ENCODE measurements around the gene FIGLA. TPM values are rescaled to one million over a fixed set of nuclear protein-coding genes. Genes with fewer than 3 reads are reported as not detected.

Gene FIGLA
- total RNA-seq, 1 experiment from 2014 or later: not detected

DNA sequence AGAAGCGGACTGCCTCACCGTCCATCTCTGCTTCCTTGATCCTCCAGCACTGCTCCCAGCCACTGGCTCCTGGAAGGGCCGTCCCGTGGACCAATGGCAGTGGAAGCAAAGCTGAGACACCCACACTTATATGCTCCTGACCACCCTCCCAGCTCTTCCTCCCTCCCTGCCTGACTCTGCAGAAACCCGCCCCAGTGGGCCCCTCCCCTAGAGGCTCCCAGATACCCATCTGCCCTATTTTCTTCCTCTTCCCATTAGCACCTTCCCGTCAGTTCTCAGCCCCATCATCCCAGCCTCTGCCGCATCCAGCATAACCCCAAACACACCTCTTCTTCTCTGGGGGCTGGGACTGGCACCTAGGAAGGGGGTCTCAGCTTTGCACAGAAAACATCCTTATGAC lies 30.1 kb upstream of the FIGLA start, which contains the start of gene CLEC4F:
Gene CLEC4F, minus strand, starts transcription at position 101 of the 400 bp plus-strand sequence. Its CDS starts 76 bp downstream, at position 25.
- Histone ChIP-seq H4K20me1 (ENCODE audit: insufficient read depth, low read depth, low read length) (no peaks in the 10 kb centered on the region), H3K9ac (ENCODE audit: low read length) (no peak within 1 kb of the TSS), H3K36me3 (ENCODE audit: insufficient read depth, low read length) (no peaks in the 10 kb centered on the region), H3K27me3 (ENCODE audit: low read length) (no peaks in the 10 kb centered on the region), H3K4me1 (ENCODE audit: low read length) (no peaks in the 10 kb centered on the region), H3K9me3 (ENCODE audit: low read length) (no peaks in the 10 kb centered on the region), H2AFZ (ENCODE audit: low read length) (no peak within 1 kb of the TSS), H3K27ac (ENCODE audit: low read length) (no peak within 1 kb of the TSS), H3K4me3 (ENCODE audit: low read length) (no peak within 1 kb of the TSS), H3K79me2 (ENCODE audit: low read length) (no peaks in the 10 kb centered on the region), H3K9me2 (replicated peaks; ENCODE audit: insufficient read depth, low read length) (no peaks in the 10 kb centered on the region), H3K4me2 (ENCODE audit: low read depth, low read length, poor library complexity, severe bottlenecking) (no peak within 1 kb of the TSS)
- DNase-seq: no peak

DNA sequence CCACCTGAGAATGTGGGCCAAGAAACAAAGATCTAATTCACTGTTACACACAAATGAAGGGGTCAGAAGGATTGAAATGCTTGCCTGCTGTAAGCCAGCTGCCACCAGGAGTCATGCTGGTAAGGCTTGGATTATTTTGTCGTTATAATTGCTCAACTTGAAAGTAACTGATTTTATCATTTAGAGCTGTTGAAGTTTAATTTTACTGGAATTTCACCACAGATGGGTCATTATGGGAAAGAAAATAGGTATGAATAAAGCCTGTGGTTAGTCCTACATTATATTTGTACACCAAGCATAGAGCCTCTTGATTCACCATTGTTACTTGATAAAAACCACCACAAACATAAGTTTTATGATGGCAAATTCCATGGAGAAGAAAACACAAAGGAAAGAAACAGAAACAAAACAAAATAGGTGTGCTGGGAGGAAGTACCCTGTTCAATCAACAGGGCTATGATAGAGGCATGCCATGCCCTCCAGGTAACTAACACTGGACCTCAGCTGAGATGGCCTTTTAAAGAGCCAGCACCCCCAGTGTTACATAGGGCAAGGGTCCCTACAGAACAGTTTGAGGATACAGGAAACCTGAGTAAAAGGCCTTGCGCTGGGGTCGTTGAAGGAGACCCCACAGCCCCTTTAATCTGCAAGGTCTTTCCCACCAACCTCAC lies 27.0 kb upstream of the FIGLA start:
- H4K20me1 ChIP-seq (ENCODE audit: insufficient read depth, low read depth, low read length): no peaks in the 10 kb centered on the region
- H3K27me3 ChIP-seq (ENCODE audit: low read length): no peaks in the 10 kb centered on the region
- no peaks in the 10 kb centered on the region for H3K9me2 ChIP-seq (replicated peaks; ENCODE audit: insufficient read depth, low read length)
- H3K4me2 ChIP-seq (ENCODE audit: low read depth, low read length, poor library complexity, severe bottlenecking): no peak overlapping the region
- H3K36me3 ChIP-seq (ENCODE audit: insufficient read depth, low read length): no peaks in the 10 kb centered on the region
- H3K9me3 ChIP-seq (ENCODE audit: low read length): no peaks in the 10 kb centered on the region
- H3K79me2 ChIP-seq (ENCODE audit: low read length): no peaks in the 10 kb centered on the region
- DNase-seq: no peak
- no peaks in the 10 kb centered on the region for H3K4me1 ChIP-seq (ENCODE audit: low read length)
- no peak overlapping the region for H3K9ac ChIP-seq (ENCODE audit: low read length)
- no peak overlapping the region for H3K4me3 ChIP-seq (ENCODE audit: low read length)
- H3K27ac ChIP-seq (ENCODE audit: low read length): no peak overlapping the region
- H2AFZ ChIP-seq (ENCODE audit: low read length): no peak overlapping the region

DNA sequence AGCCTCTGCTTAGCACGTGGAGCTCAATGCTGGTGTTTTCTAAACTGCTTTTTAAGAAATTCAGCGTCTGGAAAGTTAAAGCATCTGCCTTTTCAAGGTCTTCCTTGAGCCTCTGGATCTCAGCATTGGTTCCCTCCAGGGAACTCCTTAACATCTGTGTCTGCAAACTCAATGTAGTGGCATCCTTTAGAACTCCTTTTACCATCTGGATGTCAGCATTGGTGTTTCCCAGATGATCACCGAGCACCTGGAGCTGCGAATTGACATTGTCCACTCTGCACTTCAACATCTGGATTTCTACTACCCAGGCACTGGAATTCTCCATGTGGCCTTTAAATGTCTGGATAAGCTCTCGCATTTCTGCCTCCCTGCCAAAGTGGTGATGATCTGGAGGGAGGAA lies 26.3 kb upstream of the FIGLA start:
- no peak overlapping the region for H3K9ac ChIP-seq (ENCODE audit: low read length)
- H3K36me3 ChIP-seq (ENCODE audit: insufficient read depth, low read length): no peaks in the 10 kb centered on the region
- H3K9me2 ChIP-seq (replicated peaks; ENCODE audit: insufficient read depth, low read length): no peaks in the 10 kb centered on the region
- no peak overlapping the region for H2AFZ ChIP-seq (ENCODE audit: low read length)
- no peak overlapping the region for H3K4me3 ChIP-seq (ENCODE audit: low read length)
- no peaks in the 10 kb centered on the region for H3K9me3 ChIP-seq (ENCODE audit: low read length)
- H3K4me1 ChIP-seq (ENCODE audit: low read length): no peaks in the 10 kb centered on the region
- no peaks in the 10 kb centered on the region for H3K27me3 ChIP-seq (ENCODE audit: low read length)
- H3K27ac ChIP-seq (ENCODE audit: low read length): no peak overlapping the region
- H3K4me2 ChIP-seq (ENCODE audit: low read depth, low read length, poor library complexity, severe bottlenecking): no peak overlapping the region
- DNase-seq: no peak
- H3K79me2 ChIP-seq (ENCODE audit: low read length): no peaks in the 10 kb centered on the region
- no peaks in the 10 kb centered on the region for H4K20me1 ChIP-seq (ENCODE audit: insufficient read depth, low read depth, low read length)

DNA sequence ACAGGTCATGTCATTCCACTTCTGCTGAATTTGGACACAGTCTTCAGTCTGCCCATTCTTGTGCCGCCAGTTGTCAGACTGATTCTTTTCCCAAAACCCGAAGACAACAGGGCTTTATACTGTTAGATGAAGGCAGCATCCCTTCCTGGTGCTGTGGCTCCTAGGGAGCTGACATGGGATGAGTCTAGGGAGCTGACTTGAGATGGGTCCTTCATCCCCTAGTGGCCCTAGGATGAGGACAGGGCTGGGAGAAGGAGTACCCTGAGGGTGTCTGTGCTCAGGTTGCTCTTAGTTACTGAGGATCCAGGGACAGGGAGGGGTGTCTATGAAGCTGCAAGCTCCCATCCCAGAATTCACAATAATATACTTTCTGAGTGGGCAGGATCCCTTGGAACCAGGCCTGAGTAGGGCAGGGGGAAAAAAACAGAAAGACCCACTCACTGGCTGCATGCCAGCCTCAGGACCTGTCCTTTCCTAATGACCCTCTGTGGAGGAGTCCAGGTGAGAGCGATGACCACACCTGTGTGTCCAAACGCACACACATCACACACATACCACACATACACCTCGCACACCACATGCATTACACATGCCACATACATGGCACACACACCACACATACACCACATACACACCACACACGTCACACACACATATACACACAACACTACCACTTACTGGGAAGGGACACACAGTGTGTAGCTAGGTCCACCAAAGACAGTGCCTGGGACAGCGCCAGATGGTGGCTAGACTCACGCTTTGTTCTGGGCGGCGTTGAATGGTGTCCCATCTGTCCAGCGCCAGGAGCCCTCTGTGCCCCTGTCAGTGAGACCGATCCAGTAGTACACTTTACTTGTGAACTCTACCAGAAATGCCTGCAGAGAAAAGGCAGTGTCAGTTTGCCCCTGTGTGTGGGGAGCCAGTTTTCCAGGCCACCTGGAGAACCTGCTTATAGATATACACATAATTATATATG lies 18.8 kb upstream of the FIGLA start:
- Histone ChIP-seq H3K9me3 (ENCODE audit: low read length) (no peaks in the 10 kb centered on the region), H3K4me3 (ENCODE audit: low read length) (no peak overlapping the region), H3K9me2 (replicated peaks; ENCODE audit: insufficient read depth, low read length) (no peaks in the 10 kb centered on the region), H3K27me3 (ENCODE audit: low read length) (no peaks in the 10 kb centered on the region), H3K79me2 (ENCODE audit: low read length) (no peaks in the 10 kb centered on the region), H3K4me2 (ENCODE audit: low read depth, low read length, poor library complexity, severe bottlenecking) (no peak overlapping the region), H4K20me1 (ENCODE audit: insufficient read depth, low read depth, low read length) (no peaks in the 10 kb centered on the region), H3K27ac (ENCODE audit: low read length) (no peak overlapping the region), H3K36me3 (ENCODE audit: insufficient read depth, low read length) (no peaks in the 10 kb centered on the region), H2AFZ (ENCODE audit: low read length) (no peak overlapping the region), H3K4me1 (ENCODE audit: low read length) (no peaks in the 10 kb centered on the region), H3K9ac (ENCODE audit: low read length) (no peak overlapping the region)
- DNase-seq: no peak

DNA sequence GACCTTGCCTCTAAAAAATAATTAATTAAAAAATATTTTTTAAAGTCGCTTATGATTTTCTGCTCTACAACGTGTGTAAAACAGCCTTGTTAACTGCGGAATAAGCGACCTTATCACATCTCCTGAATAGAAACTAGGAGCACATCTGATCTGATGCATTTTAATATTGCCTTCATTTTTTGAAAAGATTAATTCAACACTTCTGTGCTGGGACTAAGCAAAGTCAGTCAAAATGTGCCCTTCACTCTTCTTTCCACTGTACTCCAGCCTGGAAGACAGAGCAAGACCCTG lies 17.3 kb upstream of the FIGLA start:
- Histone ChIP-seq H3K4me1 (ENCODE audit: low read length) (no peaks in the 10 kb centered on the region), H3K27me3 (ENCODE audit: low read length) (no peaks in the 10 kb centered on the region), H3K36me3 (ENCODE audit: insufficient read depth, low read length) (no peaks in the 10 kb centered on the region), H4K20me1 (ENCODE audit: insufficient read depth, low read depth, low read length) (no peaks in the 10 kb centered on the region), H3K9me2 (replicated peaks; ENCODE audit: insufficient read depth, low read length) (no peaks in the 10 kb centered on the region), H3K79me2 (ENCODE audit: low read length) (no peaks in the 10 kb centered on the region), H2AFZ (ENCODE audit: low read length) (no peak overlapping the region), H3K4me3 (ENCODE audit: low read length) (no peak overlapping the region), H3K9ac (ENCODE audit: low read length) (no peak overlapping the region), H3K9me3 (ENCODE audit: low read length) (no peaks in the 10 kb centered on the region), H3K27ac (ENCODE audit: low read length) (no peak overlapping the region), H3K4me2 (ENCODE audit: low read depth, low read length, poor library complexity, severe bottlenecking) (no peak overlapping the region)
- no peak for DNase-seq

DNA sequence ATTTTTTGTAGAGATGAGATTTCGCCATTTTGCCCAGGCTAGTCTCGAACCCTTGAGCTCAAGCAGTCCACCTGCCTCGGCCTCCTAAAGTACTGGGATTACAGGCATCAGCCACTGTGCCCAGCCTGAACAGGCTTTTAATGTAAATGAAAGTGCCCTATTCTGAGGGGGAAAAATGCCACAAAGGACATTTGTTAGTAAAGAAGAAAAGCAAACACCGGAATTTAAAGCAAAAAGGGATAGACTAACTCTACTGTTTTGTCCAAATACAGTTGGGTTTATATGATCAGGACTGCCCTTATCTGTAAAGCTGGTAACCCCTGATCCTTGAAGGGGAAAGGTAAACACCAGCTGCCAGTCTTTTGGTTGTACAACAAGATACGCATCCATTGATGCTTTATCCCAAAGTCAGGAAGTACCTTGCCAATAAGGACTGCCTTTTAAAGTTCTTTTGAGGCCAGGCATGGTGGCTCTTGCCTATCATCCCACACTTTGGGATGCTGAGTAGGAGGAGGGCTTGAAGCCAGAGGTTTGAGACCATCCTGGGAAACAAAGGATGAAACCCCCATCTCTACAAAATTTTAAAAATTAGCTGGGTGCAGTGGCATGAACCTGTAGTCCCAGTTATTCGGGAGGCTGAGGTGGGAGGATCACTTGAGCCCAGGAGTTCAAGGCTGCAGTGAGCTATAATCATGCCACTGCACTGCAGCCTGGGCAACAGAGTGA lies 16.8 kb upstream of the FIGLA start:
- Histone ChIP-seq H2AFZ (ENCODE audit: low read length) (no peak overlapping the region), H3K4me1 (ENCODE audit: low read length) (no peaks in the 10 kb centered on the region), H3K79me2 (ENCODE audit: low read length) (no peaks in the 10 kb centered on the region), H3K27ac (ENCODE audit: low read length) (no peak overlapping the region), H4K20me1 (ENCODE audit: insufficient read depth, low read depth, low read length) (no peaks in the 10 kb centered on the region), H3K27me3 (ENCODE audit: low read length) (no peaks in the 10 kb centered on the region), H3K9me2 (replicated peaks; ENCODE audit: insufficient read depth, low read length) (no peaks in the 10 kb centered on the region), H3K9ac (ENCODE audit: low read length) (no peak overlapping the region), H3K4me2 (ENCODE audit: low read depth, low read length, poor library complexity, severe bottlenecking) (no peak overlapping the region), H3K9me3 (ENCODE audit: low read length) (no peaks in the 10 kb centered on the region), H3K4me3 (ENCODE audit: low read length) (no peak overlapping the region), H3K36me3 (ENCODE audit: insufficient read depth, low read length) (no peaks in the 10 kb centered on the region)
- no peak for DNase-seq

DNA sequence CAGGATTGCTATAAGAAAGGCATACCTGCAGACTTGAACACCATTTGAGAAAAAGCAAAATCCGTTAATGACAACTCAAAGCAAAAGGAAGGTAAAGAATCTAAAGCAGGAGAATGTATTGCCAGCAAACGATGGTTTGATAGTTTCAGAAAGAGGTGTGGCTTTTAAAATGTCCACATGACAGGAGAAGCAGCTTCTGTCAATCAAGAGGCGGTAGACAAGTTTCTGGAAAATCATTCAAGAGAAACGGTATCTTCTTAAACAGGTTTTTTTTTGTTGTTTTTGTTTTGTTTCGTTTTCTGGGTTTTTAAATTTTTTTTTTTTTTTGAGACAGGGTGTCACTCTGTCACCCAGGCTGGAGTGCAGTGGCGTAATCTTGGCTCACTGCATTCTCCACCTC lies 16.2 kb upstream of the FIGLA start:
- H2AFZ ChIP-seq (ENCODE audit: low read length): no peak overlapping the region
- H3K27ac ChIP-seq (ENCODE audit: low read length): no peak overlapping the region
- H3K4me3 ChIP-seq (ENCODE audit: low read length): no peak overlapping the region
- H3K9ac ChIP-seq (ENCODE audit: low read length): no peak overlapping the region
- no peaks in the 10 kb centered on the region for H3K27me3 ChIP-seq (ENCODE audit: low read length)
- no peak overlapping the region for H3K4me2 ChIP-seq (ENCODE audit: low read depth, low read length, poor library complexity, severe bottlenecking)
- no peaks in the 10 kb centered on the region for H3K9me3 ChIP-seq (ENCODE audit: low read length)
- no peaks in the 10 kb centered on the region for H3K79me2 ChIP-seq (ENCODE audit: low read length)
- H3K4me1 ChIP-seq (ENCODE audit: low read length): no peaks in the 10 kb centered on the region
- no peaks in the 10 kb centered on the region for H3K9me2 ChIP-seq (replicated peaks; ENCODE audit: insufficient read depth, low read length)
- no peak for DNase-seq
- H4K20me1 ChIP-seq (ENCODE audit: insufficient read depth, low read depth, low read length): no peaks in the 10 kb centered on the region
- H3K36me3 ChIP-seq (ENCODE audit: insufficient read depth, low read length): no peaks in the 10 kb centered on the region

DNA sequence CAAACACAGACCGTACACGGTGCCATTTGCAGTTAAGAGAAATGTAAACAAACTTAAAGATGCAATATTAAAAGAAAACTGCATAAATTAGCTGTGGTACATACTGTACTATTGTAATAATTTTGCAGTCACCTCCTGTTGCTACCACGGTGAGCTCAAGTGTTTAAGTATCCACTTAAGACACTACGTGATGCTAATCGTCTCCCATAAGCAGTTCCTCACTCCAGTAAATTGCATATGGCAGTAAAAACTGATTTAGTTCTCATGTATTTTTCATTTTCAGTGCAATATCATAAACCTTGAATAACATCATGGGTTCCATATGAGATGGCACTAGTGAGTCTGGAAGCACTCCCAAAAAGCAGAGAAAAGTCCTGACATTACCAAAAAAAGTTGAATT lies 15.6 kb upstream of the FIGLA start:
- no peak overlapping the region for H3K27ac ChIP-seq (ENCODE audit: low read length)
- H3K9ac ChIP-seq (ENCODE audit: low read length): no peak overlapping the region
- no peak for DNase-seq
- H3K27me3 ChIP-seq (ENCODE audit: low read length): no peaks in the 10 kb centered on the region
- H3K4me2 ChIP-seq (ENCODE audit: low read depth, low read length, poor library complexity, severe bottlenecking): no peak overlapping the region
- H3K9me2 ChIP-seq (replicated peaks; ENCODE audit: insufficient read depth, low read length): no peaks in the 10 kb centered on the region
- H4K20me1 ChIP-seq (ENCODE audit: insufficient read depth, low read depth, low read length): no peaks in the 10 kb centered on the region
- no peak overlapping the region for H3K4me3 ChIP-seq (ENCODE audit: low read length)
- H2AFZ ChIP-seq (ENCODE audit: low read length): no peak overlapping the region
- no peaks in the 10 kb centered on the region for H3K4me1 ChIP-seq (ENCODE audit: low read length)
- no peaks in the 10 kb centered on the region for H3K36me3 ChIP-seq (ENCODE audit: insufficient read depth, low read length)
- H3K9me3 ChIP-seq (ENCODE audit: low read length): no peaks in the 10 kb centered on the region
- H3K79me2 ChIP-seq (ENCODE audit: low read length): no peaks in the 10 kb centered on the region

Measured in Karpas-422 (cell line).